H1 (cell line): ENCODE measurements around the gene SLC1A3. TPM values are rescaled to one million over a fixed set of nuclear protein-coding genes. Genes with fewer than 3 reads are reported as not detected.

Source experiments
- CTCF ChIA-PET: fragments of 300-600 bp; sonication (Branson Sonifier 250); formaldehyde crosslinking; loops from one replicate; lab custom pipeline; 2021; ENCODE audit not compliant: partially characterized antibody; lab: Charles Lee
- POLR2A ChIA-PET: fragments of 300-600 bp; sonication (Branson Sonifier 250); formaldehyde crosslinking; loops from one replicate; lab custom pipeline; 2021; ENCODE audit warnings: inconsistent platforms; ENCODE audit not compliant: partially characterized antibody; lab: Charles Lee
- DNase-seq, 2 experiments: peaks; one replicate each; pipeline versions ENCODE4 v3.0.0 to v3.0.0-alpha.2; 2010 to 2022; ENCODE audit warnings: low spot score in 2 of 2, low read depth in 1 of 2, mixed read lengths in 1 of 2
- FAIRE-seq: peaks from 2 replicates; lab custom pipeline; 2011; peaks lifted over from hg19 to GRCh38; lab: Jason Lieb, UNC
- H2AFZ ChIP-seq: 2 replicates; pipeline ENCODE4 v1.8.1; 2012; ENCODE audit warnings: low read length, inconsistent platforms
- H2AK5ac ChIP-seq: 2 replicates; pipeline ENCODE4 v1.6.1; 2013; ENCODE audit warnings: low read depth, low read length
- H2BK120ac ChIP-seq: replicated peaks from 2 replicates; pipeline ENCODE3; 2013; ENCODE audit warnings: low read depth, low read length, inconsistent platforms
- H2BK12ac ChIP-seq: 2 replicates; pipeline ENCODE4 v1.6.1; 2013; ENCODE audit warnings: low read depth, low read length
- H2BK15ac ChIP-seq: 2 replicates; pipeline ENCODE4 v1.6.1; 2013; ENCODE audit warnings: low read length
- H2BK20ac ChIP-seq: 2 replicates; pipeline ENCODE4 v1.6.1; 2013; ENCODE audit warnings: low read length
- H2BK5ac ChIP-seq: 2 replicates; pipeline ENCODE4 v1.6.1; 2013; ENCODE audit warnings: low read depth, low read length
- H3K14ac ChIP-seq: 2 replicates; pipeline ENCODE4 v1.6.1; 2013; ENCODE audit warnings: inconsistent platforms; ENCODE audit not compliant: insufficient read length
- H3K18ac ChIP-seq: 2 replicates; pipeline ENCODE4 v1.6.1; 2013; ENCODE audit warnings: low read length; ENCODE audit errors: extremely low read depth
- H3K23ac ChIP-seq: 2 replicates; pipeline ENCODE4 v1.6.1; 2013; ENCODE audit warnings: inconsistent platforms; ENCODE audit not compliant: insufficient read length
- H3K23me2 ChIP-seq: 2 replicates; pipeline ENCODE4 v1.6.1; 2013; ENCODE audit warnings: low read depth, low read length
- H3K27ac ChIP-seq: 2 replicates; pipeline ENCODE4 v1.6.1; 2011; ENCODE audit warnings: low read depth, low read length, inconsistent platforms
- H3K27me3 ChIP-seq, 4 experiments: replicated peaks in 1 of 4; 1 replicate in 1 of 4; 2 replicates in 3 of 4; pipeline versions ENCODE4 v1.6.1 to v1.8.1; 2011 to 2013; ENCODE audit warnings: low read length in 3 of 4, mild to moderate bottlenecking in 3 of 4, inconsistent platforms in 2 of 4, mixed read lengths in 2 of 4, moderate library complexity in 1 of 4; ENCODE audit not compliant: control insufficient read depth in 3 of 4, insufficient read depth in 3 of 4; ENCODE audit errors: extremely low read depth in 1 of 4
- H3K36me3 ChIP-seq, 4 experiments: 2 replicates each; pipeline versions ENCODE4 v1.6.1 to v1.8.1; 2011 to 2013; ENCODE audit warnings: mild to moderate bottlenecking in 4 of 4, low read length in 3 of 4, moderate library complexity in 2 of 4, control low read depth in 1 of 4, inconsistent platforms in 1 of 4; ENCODE audit not compliant: insufficient read depth in 4 of 4, control insufficient read depth in 2 of 4
- H3K4ac ChIP-seq: replicated peaks from 2 replicates; pipeline ENCODE3; 2013; ENCODE audit warnings: low read length, low read depth, mixed read lengths, inconsistent platforms; ENCODE audit not compliant: insufficient read length
- H3K4me1 ChIP-seq, 4 experiments: replicated peaks in 1 of 4; 1 replicate in 1 of 4; 2 replicates in 3 of 4; pipeline versions ENCODE4 v1.6.1 to v1.8.1; 2011 to 2013; ENCODE audit warnings: low read length in 3 of 4, inconsistent platforms in 2 of 4, mixed read lengths in 1 of 4; ENCODE audit not compliant: insufficient read depth in 4 of 4, control insufficient read depth in 3 of 4
- H3K4me2 ChIP-seq, 2 experiments: 2 replicates each; pipeline versions ENCODE4 v1.6.1 to v1.8.1; 2011 to 2013; ENCODE audit warnings: low read depth in 2 of 2, low read length in 2 of 2, control low read depth in 1 of 2, inconsistent platforms in 1 of 2, mild to moderate bottlenecking in 1 of 2; ENCODE audit not compliant: insufficient read depth in 1 of 2
- H3K4me3 ChIP-seq, 4 experiments: fragments of 200-600, 300-600 bp in 1 of 4; sonication (generic), shearing (Covaris generic), sonication (Bioruptor Twin) in 1 of 4; 2 replicates each; pipeline versions ENCODE4 v1.5.1 to v1.8.1; 2011 to 2016; ENCODE audit warnings: low read length in 4 of 4, low read depth in 3 of 4, control low read depth in 2 of 4, inconsistent platforms in 2 of 4, mild to moderate bottlenecking in 2 of 4, mixed read lengths in 1 of 4, moderate library complexity in 1 of 4; ENCODE audit not compliant: insufficient read depth in 2 of 4; ENCODE audit errors: extremely low read depth in 1 of 4
- H3K56ac ChIP-seq: replicated peaks from 2 replicates; pipeline ENCODE3; 2013; ENCODE audit warnings: low read depth, mild to moderate bottlenecking, mixed read lengths, low read length, inconsistent platforms; ENCODE audit not compliant: insufficient read length
- H3K79me1 ChIP-seq: 2 replicates; pipeline ENCODE4 v1.6.1; 2013; ENCODE audit warnings: low read depth, low read length, control low read depth
- H3K79me2 ChIP-seq, 2 experiments: 2 replicates each; pipeline versions ENCODE4 v1.6.1 to v1.8.1; 2012 to 2013; ENCODE audit warnings: low read length in 2 of 2, mild to moderate bottlenecking in 2 of 2, inconsistent platforms in 1 of 2; ENCODE audit not compliant: insufficient read depth in 2 of 2, control insufficient read depth in 1 of 2
- H3K9ac ChIP-seq, 4 experiments: replicated peaks in 1 of 4; 1 replicate in 1 of 4; 2 replicates in 3 of 4; pipeline versions ENCODE4 v1.6.1 to v1.8.1; 2011 to 2013; ENCODE audit warnings: low read depth in 3 of 4, low read length in 3 of 4, control low read depth in 2 of 4, mild to moderate bottlenecking in 2 of 4, moderate library complexity in 2 of 4, inconsistent platforms in 1 of 4; ENCODE audit errors: extremely low read depth in 1 of 4
- H3K9me3 ChIP-seq, 2 experiments: 2 replicates each; pipeline versions ENCODE4 v1.6.1 to v1.8.1; 2012 to 2013; ENCODE audit warnings: mild to moderate bottlenecking in 2 of 2, moderate library complexity in 2 of 2, control low read depth in 1 of 2, inconsistent platforms in 1 of 2, low read depth in 1 of 2, low read length in 1 of 2, mixed read lengths in 1 of 2; ENCODE audit not compliant: insufficient read depth in 2 of 2
- H4K20me1 ChIP-seq, 2 experiments: replicated peaks in 1 of 2; 2 replicates each; pipeline versions ENCODE3 to v1.8.1; 2011 to 2013; ENCODE audit warnings: inconsistent platforms in 2 of 2, low read length in 2 of 2, mild to moderate bottlenecking in 1 of 2; ENCODE audit not compliant: insufficient read depth in 2 of 2, control insufficient read depth in 1 of 2
- H4K5ac ChIP-seq: 2 replicates; pipeline ENCODE4 v1.6.1; 2013; ENCODE audit warnings: low read length, low read depth, mixed read lengths, inconsistent platforms; ENCODE audit not compliant: insufficient read length
- H4K8ac ChIP-seq: 2 replicates; pipeline ENCODE4 v1.8.0; 2013; ENCODE audit warnings: mild to moderate bottlenecking, moderate library complexity, low read length, inconsistent platforms; ENCODE audit not compliant: insufficient read depth; ENCODE audit errors: extremely low read depth
- H4K91ac ChIP-seq: replicated peaks from 2 replicates; pipeline ENCODE3; 2013; ENCODE audit warnings: low read length, mixed read lengths, inconsistent platforms; ENCODE audit not compliant: insufficient read length
- ASH2L ChIP-seq: fragments of 200-600, 300-600 bp; sonication (generic); IDR thresholded peaks from one replicate; pipeline ENCODE4 v1.7.1; 2017; ENCODE audit warnings: low read length
- CHD2 ChIP-seq: IDR thresholded peaks from 2 replicates; pipeline ENCODE4 v1.6.1; 2012; ENCODE audit warnings: low read length, improper control_type of control experiment
- EZH2 ChIP-seq: fragments of 200-600 bp; sonication (generic); IDR thresholded peaks from 2 replicates; pipeline ENCODE4 v1.7.1; 2012; ENCODE audit warnings: low read depth, mild to moderate bottlenecking, moderate library complexity, low read length, inconsistent platforms; ENCODE audit not compliant: severe bottlenecking
- PHF8 ChIP-seq: fragments of 200-600 bp; sonication (generic); conservative IDR thresholded peaks from 2 replicates; pipeline ENCODE4 v1.7.1; 2012; ENCODE audit warnings: low read depth, mild to moderate bottlenecking, inconsistent platforms, low read length, moderate library complexity
- POU5F1 ChIP-seq: IDR thresholded peaks from 2 replicates; pipeline ENCODE4 v1.6.1; 2011; ENCODE audit warnings: low read depth, mild to moderate bottlenecking, low read length, moderate library complexity
- RAD21 ChIP-seq, 2 experiments: IDR thresholded peaks in 1 of 2; conservative IDR thresholded peaks in 1 of 2; 2 replicates each; pipeline ENCODE4 v1.6.1; 2011; ENCODE audit warnings: low read depth in 2 of 2, low read length in 2 of 2, improper control_type of control experiment in 1 of 2, inconsistent platforms in 1 of 2, mild to moderate bottlenecking in 1 of 2, moderate library complexity in 1 of 2
- WGBS, 2 experiments: shearing (Covaris generic) in 1 of 2; methylation state at CpG; one replicate each; pipeline versions ENCODE4 v1.1.6 to v1.1.7; 2013 to 2015; ENCODE audit warnings: low lambda C conversion rate in 2 of 2, mixed read lengths in 2 of 2, inconsistent platforms in 1 of 2, low coverage in 1 of 2, missing lambda C conversion rate in 1 of 2; ENCODE audit not compliant: insufficient replicate concordance in 2 of 2, insufficient coverage in 1 of 2, insufficient read length in 1 of 2; ENCODE audit errors: extremely low coverage in 1 of 2, missing lambda C conversion rate in 1 of 2; 5-methylcytosine and 5-hydroxymethylcytosine counted together
- polyA plus RNA-seq, 7 experiments: library from polyadenylated mRNA; depleted of rRNA in 3 of 7; stranded (reverse) in 5 of 7; unstranded in 2 of 7; fragments of >200 nt in 5 of 7; fragments of 200-250 nt in 2 of 7; gene quantifications; 1 replicate in 5 of 7; 2 replicates in 1 of 7; 4 replicates in 1 of 7; pipeline versions ENCODE4 v1.2.1 to v1.2.3, GENCODE V29; 2011 to 2013; ENCODE audit warnings: missing spikeins in 2 of 7, mixed read lengths in 2 of 7
- total RNA-seq: library from RNA; stranded (reverse); fragmentation: NEBNext Ultra II Directional; extraction: Animal tissue kit (Norgen Biotek cat#: 25700); gene quantifications from 2 replicates; pipeline ENCODE4 v1.2.1, GENCODE V29; 2021
- TF ChIP-seq, protein P1 (sequence below), 3 experiments: IDR thresholded peaks; 1 replicate in 2 of 3; 2 replicates in 1 of 3; pipeline versions ENCODE4 v1.5.1 to v1.6.1; 2011; ENCODE audit warnings: low read length in 3 of 3, mild to moderate bottlenecking in 3 of 3, inconsistent platforms in 2 of 3, low read depth in 1 of 3, moderate library complexity in 1 of 3; ENCODE audit not compliant: insufficient read depth in 1 of 3; ENCODE audit errors: control extremely low read depth in 1 of 3
- TF ChIP-seq, protein P2 (sequence below): IDR thresholded peaks from 2 replicates; pipeline ENCODE4 v1.6.1; 2012; ENCODE audit warnings: inconsistent platforms
- TF ChIP-seq, protein P3 (sequence below): IDR thresholded peaks from 2 replicates; pipeline ENCODE4 v1.6.1; 2012; ENCODE audit warnings: low read length, inconsistent platforms

Gene SLC1A3
- total and polyA plus RNA-seq, 2 of the 8 experiments (the other 6 are each of a cell fraction or from before 2014, with no cell fraction given), result 26.7 to 35.3 TPM

DNA sequence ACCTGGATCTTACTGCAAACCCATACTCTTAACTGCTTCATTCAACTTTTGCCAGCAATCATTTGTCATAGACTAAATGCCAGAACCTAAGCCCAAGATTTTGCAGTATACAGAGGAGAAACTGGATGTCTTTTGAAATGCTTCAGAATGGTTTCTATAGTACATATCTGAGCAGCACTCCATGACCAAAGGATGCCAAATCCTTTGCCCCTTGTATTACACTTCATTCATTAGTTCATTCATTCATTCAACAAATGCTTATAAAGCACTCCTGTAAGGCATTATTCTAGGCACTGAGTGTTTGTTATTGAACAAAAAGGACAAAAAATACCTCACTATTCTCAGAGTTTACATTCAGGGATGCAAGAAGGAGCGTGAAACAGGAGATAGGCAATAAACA is 119.9 kb downstream of the SLC1A3 start:
- POLR2A ChIA-PET, result no interaction called here
- Histone ChIP-seq H3K4me3 (no peak overlapping the region), H3K14ac (no peak overlapping the region), H3K27ac (no peak overlapping the region), H2AFZ (no peak overlapping the region), H4K20me1 (no peaks in the 10 kb centered on the region), H2BK5ac (no peak overlapping the region), H3K79me1 (no peaks in the 10 kb centered on the region), H4K5ac (no peak overlapping the region), H2AK5ac (no peak overlapping the region), H3K9ac (no peak overlapping the region), H3K79me2 (no peaks in the 10 kb centered on the region), H3K27me3 (no peaks in the 10 kb centered on the region), H3K56ac (no peak overlapping the region), H3K23me2 (no peaks in the 10 kb centered on the region), H3K4me1 (peaks cover 0 to 3% (median 0%) of the 10 kb centered on the region in 4 experiments; a peak in 3 of 7 replicates), H3K18ac (no peak overlapping the region), H2BK12ac (no peak overlapping the region), H3K9me3 (no peaks in the 10 kb centered on the region), H3K23ac (no peak overlapping the region), H3K4me2 (no peak overlapping the region), H4K91ac (no peak overlapping the region), H4K8ac (no peak overlapping the region), H3K4ac (no peak overlapping the region), H2BK20ac (no peak overlapping the region), H3K36me3 (no peaks in the 10 kb centered on the region), H2BK15ac (no peak overlapping the region), H2BK120ac (no peak overlapping the region)
- CTCF ChIA-PET, result no interaction called here
- FAIRE-seq, result no peak
- no peak for DNase-seq
- 93% methylated on average over 1 of the region's 1 CpG; no CpG with 5 or more reads in 1 of the 2 experiments for WGBS, 2 experiments
- TF ChIP-seq RAD21 (IDR thresholded peaks at IDR 0.05 in 1 of 2, conservative IDR thresholded peaks at IDR 0.05 in 1 of 2; ENCODE audit: low read depth in 2 of 2, low read length in 2 of 2) (no peak), PHF8 (no peak), POU5F1 (no peak), ASH2L (no peak), EZH2 (no peak), CHD2 (no peak)
- TF ChIP-seq, protein P1, sequence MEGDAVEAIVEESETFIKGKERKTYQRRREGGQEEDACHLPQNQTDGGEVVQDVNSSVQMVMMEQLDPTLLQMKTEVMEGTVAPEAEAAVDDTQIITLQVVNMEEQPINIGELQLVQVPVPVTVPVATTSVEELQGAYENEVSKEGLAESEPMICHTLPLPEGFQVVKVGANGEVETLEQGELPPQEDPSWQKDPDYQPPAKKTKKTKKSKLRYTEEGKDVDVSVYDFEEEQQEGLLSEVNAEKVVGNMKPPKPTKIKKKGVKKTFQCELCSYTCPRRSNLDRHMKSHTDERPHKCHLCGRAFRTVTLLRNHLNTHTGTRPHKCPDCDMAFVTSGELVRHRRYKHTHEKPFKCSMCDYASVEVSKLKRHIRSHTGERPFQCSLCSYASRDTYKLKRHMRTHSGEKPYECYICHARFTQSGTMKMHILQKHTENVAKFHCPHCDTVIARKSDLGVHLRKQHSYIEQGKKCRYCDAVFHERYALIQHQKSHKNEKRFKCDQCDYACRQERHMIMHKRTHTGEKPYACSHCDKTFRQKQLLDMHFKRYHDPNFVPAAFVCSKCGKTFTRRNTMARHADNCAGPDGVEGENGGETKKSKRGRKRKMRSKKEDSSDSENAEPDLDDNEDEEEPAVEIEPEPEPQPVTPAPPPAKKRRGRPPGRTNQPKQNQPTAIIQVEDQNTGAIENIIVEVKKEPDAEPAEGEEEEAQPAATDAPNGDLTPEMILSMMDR (IDR thresholded peaks at IDR 0.05; ENCODE audit: control extremely low read depth in 1 of 3, insufficient read depth in 1 of 3, low read depth in 1 of 3, low read length in 3 of 3), result no peak
- TF ChIP-seq, protein P2, sequence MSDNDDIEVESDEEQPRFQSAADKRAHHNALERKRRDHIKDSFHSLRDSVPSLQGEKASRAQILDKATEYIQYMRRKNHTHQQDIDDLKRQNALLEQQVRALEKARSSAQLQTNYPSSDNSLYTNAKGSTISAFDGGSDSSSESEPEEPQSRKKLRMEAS, result no peak
- TF ChIP-seq, protein P3, sequence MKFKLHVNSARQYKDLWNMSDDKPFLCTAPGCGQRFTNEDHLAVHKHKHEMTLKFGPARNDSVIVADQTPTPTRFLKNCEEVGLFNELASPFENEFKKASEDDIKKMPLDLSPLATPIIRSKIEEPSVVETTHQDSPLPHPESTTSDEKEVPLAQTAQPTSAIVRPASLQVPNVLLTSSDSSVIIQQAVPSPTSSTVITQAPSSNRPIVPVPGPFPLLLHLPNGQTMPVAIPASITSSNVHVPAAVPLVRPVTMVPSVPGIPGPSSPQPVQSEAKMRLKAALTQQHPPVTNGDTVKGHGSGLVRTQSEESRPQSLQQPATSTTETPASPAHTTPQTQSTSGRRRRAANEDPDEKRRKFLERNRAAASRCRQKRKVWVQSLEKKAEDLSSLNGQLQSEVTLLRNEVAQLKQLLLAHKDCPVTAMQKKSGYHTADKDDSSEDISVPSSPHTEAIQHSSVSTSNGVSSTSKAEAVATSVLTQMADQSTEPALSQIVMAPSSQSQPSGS, result no peak
